Measurements from ENCODE around the gene SMIM17.

SMIM17 gene

GRCh38 chr19:56661248-56661647 lies 18.3 kb downstream of the SMIM17 start:
- H3K9me3 ChIP-seq, result no peaks in the 10 kb centered on the region; the same call in none of the 2 replicates
- TF ChIP-seq, protein P1, sequence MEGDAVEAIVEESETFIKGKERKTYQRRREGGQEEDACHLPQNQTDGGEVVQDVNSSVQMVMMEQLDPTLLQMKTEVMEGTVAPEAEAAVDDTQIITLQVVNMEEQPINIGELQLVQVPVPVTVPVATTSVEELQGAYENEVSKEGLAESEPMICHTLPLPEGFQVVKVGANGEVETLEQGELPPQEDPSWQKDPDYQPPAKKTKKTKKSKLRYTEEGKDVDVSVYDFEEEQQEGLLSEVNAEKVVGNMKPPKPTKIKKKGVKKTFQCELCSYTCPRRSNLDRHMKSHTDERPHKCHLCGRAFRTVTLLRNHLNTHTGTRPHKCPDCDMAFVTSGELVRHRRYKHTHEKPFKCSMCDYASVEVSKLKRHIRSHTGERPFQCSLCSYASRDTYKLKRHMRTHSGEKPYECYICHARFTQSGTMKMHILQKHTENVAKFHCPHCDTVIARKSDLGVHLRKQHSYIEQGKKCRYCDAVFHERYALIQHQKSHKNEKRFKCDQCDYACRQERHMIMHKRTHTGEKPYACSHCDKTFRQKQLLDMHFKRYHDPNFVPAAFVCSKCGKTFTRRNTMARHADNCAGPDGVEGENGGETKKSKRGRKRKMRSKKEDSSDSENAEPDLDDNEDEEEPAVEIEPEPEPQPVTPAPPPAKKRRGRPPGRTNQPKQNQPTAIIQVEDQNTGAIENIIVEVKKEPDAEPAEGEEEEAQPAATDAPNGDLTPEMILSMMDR (IDR thresholded peaks at IDR 0.05; ENCODE audit: low read depth, low read length), result no peak
- H3K27me3 ChIP-seq, result no peaks in the 10 kb centered on the region
- DNase-seq, result no peak
- no peaks in the 10 kb centered on the region for H3K36me3 ChIP-seq
- H3K4me1 ChIP-seq, result no peaks in the 10 kb centered on the region
- no peak overlapping the region for H3K4me3 ChIP-seq (ENCODE audit: low read depth, low read length)

- Histone ChIP-seq H3K9me3 (no peaks in the 10 kb centered on the region; the same call in none of the 2 replicates), H3K36me3 (no peaks in the 10 kb centered on the region), H3K4me1 (no peaks in the 10 kb centered on the region), H3K4me3 (ENCODE audit: low read depth, low read length) (no peak overlapping the region), H3K27me3 (no peaks in the 10 kb centered on the region)
- TF ChIP-seq, protein P1 (IDR thresholded peaks at IDR 0.05; ENCODE audit: low read depth, low read length), result no peak
- DNase-seq, result no peak
These were observed 21.1 kb downstream of the SMIM17 start for GRCh38 chr19:56663931-56664500.

- DNase-seq, result no peak
- Histone ChIP-seq H3K4me3 (ENCODE audit: low read depth, low read length) (no peak overlapping the region), H3K9me3 (no peaks in the 10 kb centered on the region; the same call in none of the 2 replicates), H3K36me3 (no peaks in the 10 kb centered on the region), H3K27me3 (no peaks in the 10 kb centered on the region), H3K4me1 (no peaks in the 10 kb centered on the region)
- TF ChIP-seq, protein P1 (IDR thresholded peaks at IDR 0.05; ENCODE audit: low read depth, low read length), result no peak
These were observed 21.6 kb downstream of the SMIM17 start for GRCh38 chr19:56664511-56664910.

GRCh38 chr19:56667311-56667870 lies 24.4 kb downstream of the SMIM17 start:
- TF ChIP-seq, protein P1 (IDR thresholded peaks at IDR 0.05; ENCODE audit: low read depth, low read length), result no peak
- Histone ChIP-seq H3K36me3 (no peaks in the 10 kb centered on the region), H3K9me3 (no peaks in the 10 kb centered on the region; the same call in 1 of the 2 replicates), H3K4me1 (no peaks in the 10 kb centered on the region), H3K27me3 (no peaks in the 10 kb centered on the region), H3K4me3 (ENCODE audit: low read depth, low read length) (no peak overlapping the region)
- no peak for DNase-seq

- Histone ChIP-seq H3K4me1 (no peaks in the 10 kb centered on the region), H3K27me3 (no peaks in the 10 kb centered on the region), H3K9me3 (no peaks in the 10 kb centered on the region; the same call in 1 of the 2 replicates), H3K4me3 (ENCODE audit: low read depth, low read length) (no peak overlapping the region), H3K36me3 (no peaks in the 10 kb centered on the region)
- TF ChIP-seq, protein P1 (IDR thresholded peaks at IDR 0.05; ENCODE audit: low read depth, low read length), result no peak
- no peak for DNase-seq
These were observed 25.7 kb downstream of the SMIM17 start for GRCh38 chr19:56668676-56669075.

GRCh38 chr19:56670401-56670960 lies 27.5 kb downstream of the SMIM17 start:
- H3K9me3 ChIP-seq, result no peaks in the 10 kb centered on the region; the same call in 1 of the 2 replicates
- DNase-seq, result no peak
- no peak overlapping the region for H3K4me3 ChIP-seq (ENCODE audit: low read depth, low read length)
- no peaks in the 10 kb centered on the region for H3K36me3 ChIP-seq
- H3K4me1 ChIP-seq, result no peaks in the 10 kb centered on the region
- TF ChIP-seq, protein P1 (IDR thresholded peaks at IDR 0.05; ENCODE audit: low read depth, low read length), result no peak
- no peaks in the 10 kb centered on the region for H3K27me3 ChIP-seq
